ENCODE data around the gene MAGEA12.

DNA sequence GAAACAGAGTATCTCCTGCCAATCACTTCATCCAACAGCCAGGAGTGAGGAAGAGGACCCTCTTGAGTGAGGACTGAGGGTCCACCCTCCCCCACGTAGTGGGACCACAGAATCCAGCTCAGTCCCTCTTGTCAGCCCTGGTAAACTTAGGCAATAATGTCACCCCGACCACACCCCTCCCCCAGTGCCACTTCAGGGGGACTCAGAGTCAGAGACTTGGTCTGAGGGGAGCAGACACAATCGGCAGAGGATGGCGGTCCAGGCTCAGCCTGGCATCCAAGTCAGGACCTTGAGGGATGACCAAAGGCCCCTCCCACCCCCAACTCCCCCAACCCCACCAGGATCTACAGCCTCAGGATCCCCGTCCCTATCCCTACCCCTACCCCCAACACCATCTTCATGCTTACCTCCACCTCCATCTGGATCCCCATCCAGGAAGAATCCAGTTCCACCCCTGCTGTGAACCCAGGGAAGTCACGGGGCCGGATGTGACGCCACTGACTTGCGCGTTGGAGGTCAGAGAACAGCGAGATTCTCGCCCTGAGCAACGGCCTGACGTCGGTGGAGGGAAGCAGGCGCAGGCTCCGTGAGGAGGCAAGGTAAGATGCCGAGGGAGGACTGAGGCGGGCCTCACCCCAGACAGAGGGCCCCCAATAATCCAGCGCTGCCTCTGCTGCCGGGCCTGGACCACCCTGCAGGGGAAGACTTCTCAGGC, at the start of gene MAGEA12, which contains the start of gene CSAG1:
- TF ChIP-seq, protein P1, sequence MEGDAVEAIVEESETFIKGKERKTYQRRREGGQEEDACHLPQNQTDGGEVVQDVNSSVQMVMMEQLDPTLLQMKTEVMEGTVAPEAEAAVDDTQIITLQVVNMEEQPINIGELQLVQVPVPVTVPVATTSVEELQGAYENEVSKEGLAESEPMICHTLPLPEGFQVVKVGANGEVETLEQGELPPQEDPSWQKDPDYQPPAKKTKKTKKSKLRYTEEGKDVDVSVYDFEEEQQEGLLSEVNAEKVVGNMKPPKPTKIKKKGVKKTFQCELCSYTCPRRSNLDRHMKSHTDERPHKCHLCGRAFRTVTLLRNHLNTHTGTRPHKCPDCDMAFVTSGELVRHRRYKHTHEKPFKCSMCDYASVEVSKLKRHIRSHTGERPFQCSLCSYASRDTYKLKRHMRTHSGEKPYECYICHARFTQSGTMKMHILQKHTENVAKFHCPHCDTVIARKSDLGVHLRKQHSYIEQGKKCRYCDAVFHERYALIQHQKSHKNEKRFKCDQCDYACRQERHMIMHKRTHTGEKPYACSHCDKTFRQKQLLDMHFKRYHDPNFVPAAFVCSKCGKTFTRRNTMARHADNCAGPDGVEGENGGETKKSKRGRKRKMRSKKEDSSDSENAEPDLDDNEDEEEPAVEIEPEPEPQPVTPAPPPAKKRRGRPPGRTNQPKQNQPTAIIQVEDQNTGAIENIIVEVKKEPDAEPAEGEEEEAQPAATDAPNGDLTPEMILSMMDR (conservative IDR thresholded peaks at IDR 0.05) = no peak
- no peak for TF ChIP-seq ZFX (IDR thresholded peaks at IDR 0.05)
